K562 (cell line): ENCODE data around the gene MRPS15. TPM values are rescaled to one million over a fixed set of nuclear protein-coding genes. Genes with fewer than 3 reads are reported as not detected.

ENCODE experiments used
- ATAC-seq: fragments of 200-7000 bp; cut with Tn5 transposase; 3 replicates; pipeline ENCODE4 v1.9.1; 2020; ENCODE audit warnings: moderate library complexity
- BruUV-seq: library from RNA; stranded (reverse); fragments of 400-500 nt; replicated peaks from 2 replicates; lab custom pipeline; 2021; lab: Mats Ljungman, UMichigan
- CTCF ChIA-PET: fragments of 300-600 bp; formaldehyde crosslinking; extraction: SDS; loops from one replicate; lab custom pipeline; 2021; ENCODE audit warnings: low intra/inter-chr PET ratio; lab: Yijun Ruan, JAX
- POLR2A ChIA-PET: fragments of 300-600, 350-650 bp; sonication (Branson Sonifier 250); formaldehyde crosslinking; extraction: SDS; loops from one replicate; lab custom pipeline; 2021; ENCODE audit warnings: antibody characterized with exemption, inconsistent platforms; lab: Yijun Ruan, JAX
- DNase-seq, 4 experiments: peaks; one replicate each; pipeline versions ENCODE4 v3.0.0 to v3.0.0-alpha.2; 2011 to 2018; ENCODE audit warnings: low spot score in 3 of 4, mixed read lengths in 3 of 4; ENCODE audit errors: extremely low read depth in 1 of 4
- FAIRE-seq: peaks from 2 replicates; lab custom pipeline; 2011; peaks lifted over from hg19 to GRCh38; lab: Jason Lieb, UNC
- H2AFZ ChIP-seq: 2 replicates; pipeline ENCODE4 v1.6.0; 2011; ENCODE audit warnings: low read depth, low read length, control low read depth, inconsistent platforms
- H3K27ac ChIP-seq: fragments of 200-600 bp; 3 replicates; pipeline ENCODE4 v1.8.0; 2011; ENCODE audit warnings: low read depth, mild to moderate bottlenecking, control low read depth, inconsistent platforms, low read length, moderate library complexity, mixed read lengths; ENCODE audit errors: extremely low read depth
- H3K27me3 ChIP-seq, 2 experiments: fragments of 300-600 bp in 1 of 2; 2 replicates in 1 of 2; 3 replicates in 1 of 2; pipeline versions ENCODE4 v1.6.0 to v1.8.0; 2011; ENCODE audit warnings: inconsistent platforms in 2 of 2, low read length in 2 of 2, mild to moderate bottlenecking in 1 of 2, mixed read lengths in 1 of 2, moderate library complexity in 1 of 2; ENCODE audit not compliant: control insufficient read depth in 2 of 2, insufficient read depth in 2 of 2
- H3K36me3 ChIP-seq: fragments of 300-600 bp; 3 replicates; pipeline ENCODE4 v1.8.0; 2011; ENCODE audit warnings: mild to moderate bottlenecking, low read length, inconsistent platforms; ENCODE audit not compliant: control insufficient read depth, insufficient read depth
- H3K4me1 ChIP-seq, 2 experiments: fragments of 200-600 bp in 1 of 2; replicated peaks in 1 of 2; 2 replicates in 1 of 2; 3 replicates in 1 of 2; pipeline versions ENCODE4 v1.5.1 to v1.8.0; 2011; ENCODE audit warnings: inconsistent platforms in 2 of 2, low read length in 2 of 2, mild to moderate bottlenecking in 1 of 2, mixed read lengths in 1 of 2, moderate library complexity in 1 of 2; ENCODE audit not compliant: control insufficient read depth in 2 of 2, insufficient read depth in 2 of 2
- H3K4me2 ChIP-seq: 2 replicates; pipeline ENCODE4 v1.6.1; 2011; ENCODE audit warnings: low read length, control low read depth, inconsistent platforms, mixed read lengths; ENCODE audit not compliant: insufficient read depth
- H3K4me3 ChIP-seq: fragments of 200-600 bp; sonication (generic), shearing (Covaris generic); 2 replicates; pipeline ENCODE4 v1.5.1; 2016; ENCODE audit warnings: control low read depth, inconsistent platforms
- H3K79me2 ChIP-seq: fragments of 200-600 bp; 3 replicates; pipeline ENCODE4 v1.8.0; 2011; ENCODE audit warnings: low read length, inconsistent platforms; ENCODE audit not compliant: control insufficient read depth, insufficient read depth
- H3K9ac ChIP-seq, 2 experiments: 2 replicates each; pipeline versions ENCODE4 v1.6.0 to v1.6.1; 2011; ENCODE audit warnings: low read depth in 2 of 2, low read length in 2 of 2, control low read depth in 1 of 2, inconsistent platforms in 1 of 2, mild to moderate bottlenecking in 1 of 2, mixed read lengths in 1 of 2; ENCODE audit not compliant: insufficient read depth in 1 of 2
- H3K9me1 ChIP-seq: one replicate; pipeline ENCODE4 v1.6.0; 2011; ENCODE audit warnings: inconsistent platforms, mild to moderate bottlenecking, low read length, moderate library complexity; ENCODE audit not compliant: control insufficient read depth, insufficient read depth
- H3K9me3 ChIP-seq: replicated peaks from 2 replicates; pipeline ENCODE4 v1.5.1; 2011; ENCODE audit warnings: low read depth, low read length, inconsistent platforms; ENCODE audit not compliant: control insufficient read depth, insufficient read depth
- H4K20me1 ChIP-seq: replicated peaks from 2 replicates; pipeline ENCODE4 v1.6.1; 2011; ENCODE audit warnings: low read length, inconsistent platforms, mixed read lengths; ENCODE audit not compliant: control insufficient read depth, insufficient read depth
- ATF7 ChIP-seq: fragments of 450-650 bp; IDR thresholded peaks from 2 replicates; pipeline ENCODE4 v1.7.1; 2014; ENCODE audit warnings: mild to moderate bottlenecking, moderate library complexity
- NFATC3 ChIP-seq: fragments of 450-650 bp; IDR thresholded peaks from 2 replicates; pipeline ENCODE4 v1.6.1; 2017; ENCODE audit warnings: mild to moderate bottlenecking
- POLR2AphosphoS2 ChIP-seq: IDR thresholded peaks from 2 replicates; pipeline ENCODE4 v1.6.1; 2012; ENCODE audit warnings: low read length, improper control_type of control experiment
- WGBS: fragments of 100-300 bp; shearing (Covaris generic); methylation state at CpG from one replicate; pipeline ENCODE4 v1.1.6; 2016; ENCODE audit warnings: low coverage, mixed read lengths; ENCODE audit not compliant: insufficient coverage; ENCODE audit errors: missing lambda C conversion rate; 5-methylcytosine and 5-hydroxymethylcytosine counted together
- in situ Hi-C: fragments of 300-500 bp; cut with MboI; formaldehyde crosslinking; loops from 4 replicates; pipeline ENCODE4 v1.15.0; 2018; ENCODE audit warnings: inconsistent platforms, mixed read lengths
- intact Hi-C: fragments of 100-400 bp; cut with micrococcal nuclease; formaldehyde crosslinking; loops from 2 replicates; pipeline ENCODE4 v1.14.2; 2022
- polyA plus RNA-seq, 8 experiments: library from polyadenylated mRNA; depleted of rRNA in 4 of 8; stranded (reverse) in 5 of 8; unstranded in 3 of 8; fragments of >200 nt; fragmentation: Nextera tagmentation in 2 of 8; fragmentation: Illumina TruSeq in 1 of 8; extraction: Ambion mirVana in 2 of 8; extraction: Trizol in 1 of 8; gene quantifications; 2 replicates each; pipeline versions ENCODE4 v1.2.1 to v1.2.3, GENCODE V29; 2011 to 2014; ENCODE audit warnings: inconsistent platforms in 1 of 8, missing spikeins in 1 of 8
- total RNA-seq, 7 experiments: library from RNA; depleted of rRNA in 6 of 7; stranded (reverse); fragments of >200 nt in 6 of 7; fragmentation: Illumina TruSeq in 2 of 7; extraction: Trizol in 2 of 7; gene quantifications; 2 replicates each; pipeline versions ENCODE4 v1.2.1 to v1.2.3, GENCODE V29; 2011 to 2021; ENCODE audit warnings: low replicate concordance in 1 of 7
- TF ChIP-seq, protein P1 (sequence below): fragments of 200-800 bp; sonication (Bioruptor generic); IDR thresholded peaks from 2 replicates; pipeline ENCODE4 v1.6.1; 2017; ENCODE audit warnings: missing genetic modification characterization, missing compliant biosample characterization
- TF ChIP-seq, protein P2 (sequence below), 2 experiments: fragments of 450-650 bp; IDR thresholded peaks; 2 replicates each; pipeline ENCODE4 v1.6.1; 2016; ENCODE audit warnings: mild to moderate bottlenecking in 2 of 2, borderline replicate concordance in 1 of 2, low read depth in 1 of 2, moderate library complexity in 1 of 2

Gene MRPS15
- total and polyA plus RNA-seq, 9 of the 15 experiments (the other 6 are each of a cell fraction or from before 2014, with no cell fraction given) = 62.9 to 286 (median 149) TPM

DNA sequence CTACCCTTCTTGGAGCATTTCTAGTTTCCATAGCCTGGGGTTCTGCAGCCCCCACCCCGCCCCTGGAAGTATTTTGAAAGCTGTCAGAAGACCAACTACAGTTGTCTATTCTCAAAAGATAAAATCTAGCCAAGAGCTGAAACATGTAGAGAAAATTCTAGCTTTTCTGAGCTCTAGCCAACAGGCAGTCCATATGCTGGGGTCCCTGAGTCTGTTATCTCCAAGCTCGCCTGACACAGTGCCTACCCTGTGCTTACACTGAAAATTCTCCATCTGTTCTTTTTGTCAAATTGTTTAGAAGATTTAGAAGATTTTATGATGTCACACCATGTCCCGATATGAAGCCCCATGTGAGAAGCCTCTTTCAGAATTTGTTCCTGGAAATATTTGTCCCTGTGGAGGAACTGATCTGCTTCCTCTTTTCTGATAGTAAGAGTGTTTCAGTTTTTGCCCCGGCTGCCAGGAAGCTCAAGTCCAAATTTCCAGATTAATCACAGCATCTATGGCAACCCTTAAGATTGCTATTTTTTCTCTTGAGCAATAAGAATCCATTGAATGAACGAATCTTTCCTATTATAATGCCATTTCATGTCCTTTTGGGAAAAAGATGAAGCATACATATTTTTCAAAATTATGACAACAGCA is 42.2 kb upstream of the MRPS15 start:
- no peaks in the 10 kb centered on the region for H3K9me3 ChIP-seq
- no peak overlapping the region for H3K9ac ChIP-seq
- ATAC-seq = no peak
- 4% methylated on average over 5 of the region's 5 CpGs for WGBS
- ChIA-PET POLR2A (interaction anchor here (0.6 to 1.2 kb wide), 7 partner anchors 10 to 120 kb away, joined by 3 to 6 read pairs (median 3); partner anchors contain the start of gene MRPS15), CTCF (no interaction called here)
- H3K27ac ChIP-seq = no peak overlapping the region
- H4K20me1 ChIP-seq = no peaks in the 10 kb centered on the region
- H3K27me3 ChIP-seq = peaks cover 3 to 12% of the 10 kb centered on the region in 2 experiments; a peak in 3 of 5 replicates
- H3K4me1 ChIP-seq = no peaks in the 10 kb centered on the region; a peak in 2 of 5 replicates
- intact Hi-C loops (no loop called here), in situ Hi-C loops (no loop called here)
- H2AFZ ChIP-seq = no peak overlapping the region
- no TSS peak for BruUV-seq
- H3K4me2 ChIP-seq = no peak overlapping the region
- no peak overlapping the region for H3K4me3 ChIP-seq
- H3K79me2 ChIP-seq = no peaks in the 10 kb centered on the region
- FAIRE-seq = no peak
- H3K9me1 ChIP-seq = no peaks in the 10 kb centered on the region
- no peak for DNase-seq
- TF ChIP-seq, protein P1, sequence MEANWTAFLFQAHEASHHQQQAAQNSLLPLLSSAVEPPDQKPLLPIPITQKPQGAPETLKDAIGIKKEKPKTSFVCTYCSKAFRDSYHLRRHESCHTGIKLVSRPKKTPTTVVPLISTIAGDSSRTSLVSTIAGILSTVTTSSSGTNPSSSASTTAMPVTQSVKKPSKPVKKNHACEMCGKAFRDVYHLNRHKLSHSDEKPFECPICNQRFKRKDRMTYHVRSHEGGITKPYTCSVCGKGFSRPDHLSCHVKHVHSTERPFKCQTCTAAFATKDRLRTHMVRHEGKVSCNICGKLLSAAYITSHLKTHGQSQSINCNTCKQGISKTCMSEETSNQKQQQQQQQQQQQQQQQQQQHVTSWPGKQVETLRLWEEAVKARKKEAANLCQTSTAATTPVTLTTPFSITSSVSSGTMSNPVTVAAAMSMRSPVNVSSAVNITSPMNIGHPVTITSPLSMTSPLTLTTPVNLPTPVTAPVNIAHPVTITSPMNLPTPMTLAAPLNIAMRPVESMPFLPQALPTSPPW (CRISPR knock-in tag) = 0 out of 2 replicates have a peak, but pooled peaks have one; percentile 12
- no peak for TF ChIP-seq POLR2AphosphoS2
- TF ChIP-seq ATF7 = 0 out of 2 replicates have a peak, but pooled peaks have one; percentile 26
- TF ChIP-seq, protein P2, sequence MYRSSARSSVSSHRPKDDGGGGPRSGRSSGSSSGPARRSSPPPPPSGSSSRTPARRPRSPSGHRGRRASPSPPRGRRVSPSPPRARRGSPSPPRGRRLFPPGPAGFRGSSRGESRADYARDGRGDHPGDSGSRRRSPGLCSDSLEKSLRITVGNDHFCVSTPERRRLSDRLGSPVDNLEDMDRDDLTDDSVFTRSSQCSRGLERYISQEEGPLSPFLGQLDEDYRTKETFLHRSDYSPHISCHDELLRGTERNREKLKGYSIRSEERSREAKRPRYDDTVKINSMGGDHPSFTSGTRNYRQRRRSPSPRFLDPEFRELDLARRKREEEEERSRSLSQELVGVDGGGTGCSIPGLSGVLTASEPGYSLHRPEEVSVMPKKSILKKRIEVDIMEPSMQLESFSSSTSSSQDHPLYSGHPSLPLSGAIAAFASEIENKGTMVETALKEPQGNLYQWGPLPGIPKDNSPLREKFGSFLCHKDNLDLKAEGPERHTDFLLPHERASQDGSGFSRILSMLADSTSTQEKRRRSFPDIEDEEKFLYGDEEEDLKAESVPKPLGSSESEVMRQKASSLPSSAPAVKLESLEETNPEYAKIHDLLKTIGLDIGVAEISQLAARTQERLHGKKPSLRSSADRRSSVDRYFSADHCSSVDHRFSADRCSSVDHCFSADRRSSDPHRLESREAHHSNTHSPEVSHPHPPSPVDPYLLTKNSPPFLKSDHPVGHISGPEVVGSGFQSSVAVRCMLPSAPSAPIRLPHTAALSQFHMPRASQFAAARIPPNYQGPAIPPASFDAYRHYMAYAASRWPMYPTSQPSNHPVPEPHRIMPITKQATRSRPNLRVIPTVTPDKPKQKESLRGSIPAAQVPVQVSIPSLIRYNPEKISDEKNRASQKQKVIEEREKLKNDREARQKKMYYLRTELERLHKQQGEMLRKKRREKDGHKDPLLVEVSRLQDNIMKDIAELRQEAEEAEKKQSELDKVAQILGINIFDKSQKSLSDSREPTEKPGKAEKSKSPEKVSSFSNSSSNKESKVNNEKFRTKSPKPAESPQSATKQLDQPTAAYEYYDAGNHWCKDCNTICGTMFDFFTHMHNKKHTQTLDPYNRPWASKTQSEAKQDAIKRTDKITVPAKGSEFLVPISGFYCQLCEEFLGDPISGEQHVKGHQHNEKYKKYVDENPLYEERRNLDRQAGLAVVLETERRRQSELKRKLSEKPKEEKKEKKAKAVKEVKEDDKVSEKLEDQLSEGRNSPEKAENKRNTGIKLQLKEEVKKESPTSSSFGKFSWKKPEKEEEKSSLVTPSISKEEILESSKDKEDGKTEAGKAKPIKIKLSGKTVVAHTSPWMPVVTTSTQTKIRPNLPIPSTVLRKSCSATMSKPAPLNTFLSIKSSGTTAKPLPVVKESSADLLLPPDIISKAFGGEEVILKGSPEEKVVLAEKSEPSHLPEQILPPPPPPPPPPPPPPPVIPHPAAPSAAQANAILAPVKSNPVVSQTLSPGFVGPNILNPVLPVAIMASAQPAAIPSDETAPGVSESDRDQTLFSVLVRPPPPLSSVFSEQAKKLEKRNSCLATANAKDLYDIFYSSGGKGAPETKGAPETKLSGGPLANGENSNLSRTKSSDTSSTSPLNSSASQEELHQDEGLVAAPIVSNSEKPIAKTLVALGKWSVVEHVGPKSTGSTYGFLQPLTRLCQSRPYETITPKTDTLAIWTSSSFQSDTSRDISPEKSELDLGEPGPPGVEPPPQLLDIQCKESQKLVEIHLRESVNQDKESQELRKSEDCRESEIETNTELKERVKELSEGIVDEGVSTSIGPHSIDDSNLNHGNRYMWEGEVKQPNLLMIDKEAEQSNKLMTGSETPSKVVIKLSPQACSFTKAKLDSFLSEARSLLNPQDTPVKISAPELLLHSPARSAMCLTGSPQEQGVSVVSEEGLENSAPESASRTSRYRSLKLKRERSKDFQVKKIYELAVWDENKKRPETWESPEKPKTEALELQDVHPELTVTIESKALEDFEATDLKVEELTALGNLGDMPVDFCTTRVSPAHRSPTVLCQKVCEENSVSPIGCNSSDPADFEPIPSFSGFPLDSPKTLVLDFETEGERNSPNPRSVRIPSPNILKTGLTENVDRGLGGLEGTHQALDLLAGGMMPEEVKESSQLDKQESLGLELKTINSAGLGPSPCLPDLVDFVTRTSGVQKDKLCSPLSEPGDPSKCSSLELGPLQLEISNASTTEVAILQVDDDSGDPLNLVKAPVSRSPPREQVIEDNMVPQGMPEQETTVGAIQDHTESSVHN (IDR thresholded peaks at IDR 0.05; ENCODE audit: borderline replicate concordance in 1 of 2, low read depth in 1 of 2) = 0 out of 4 replicates have a peak, but pooled peaks of 1 of the 2 experiments have one; percentile 27
- no peak for TF ChIP-seq NFATC3
- no peaks in the 10 kb centered on the region for H3K36me3 ChIP-seq
